Prostate gland (tissue), 2 donors: ENCODE data around the gene IL12RB2.

ENCODE experiments used
- CTCF ChIP-seq, 4 experiments: fragments of 200-600 bp in 2 of 4; fragments of 450-650 bp in 2 of 4; sonication (generic) in 2 of 4; IDR thresholded peaks; 1 replicate in 3 of 4; 2 replicates in 1 of 4; pipeline ENCODE4 v1.5.1; 2016 to 2019; ENCODE audit warnings: antibody characterized with exemption in 4 of 4, mild to moderate bottlenecking in 2 of 4, moderate library complexity in 2 of 4
- POLR2A ChIP-seq: fragments of 450-650 bp; IDR thresholded peaks from one replicate; pipeline ENCODE4 v1.6.1; 2016; ENCODE audit warnings: antibody characterized with exemption, mild to moderate bottlenecking
- POLR2AphosphoS5 ChIP-seq: sonication (generic); formaldehyde crosslinking; IDR thresholded peaks from one replicate; pipeline ENCODE4 v1.6.1; 2017; ENCODE audit warnings: antibody characterized with exemption

GRCh38 chr1:67323087-67323486 lies 15.4 kb downstream of the IL12RB2 start:
- TF ChIP-seq CTCF (IDR thresholded peaks at IDR 0.05) (no peak), POLR2A (no peak), POLR2AphosphoS5 (no peak)
